Activated naive CD4-positive, alpha-beta T cell treated with Interleukin-2 at 50 U/mL for 16 hours (primary cell): ENCODE data around the gene DNAJC24.

ENCODE experiments used
- DNase-seq: peaks from one replicate; pipeline ENCODE4 v3.0.0-alpha.2; 2020

DNAJC24 gene

DNA sequence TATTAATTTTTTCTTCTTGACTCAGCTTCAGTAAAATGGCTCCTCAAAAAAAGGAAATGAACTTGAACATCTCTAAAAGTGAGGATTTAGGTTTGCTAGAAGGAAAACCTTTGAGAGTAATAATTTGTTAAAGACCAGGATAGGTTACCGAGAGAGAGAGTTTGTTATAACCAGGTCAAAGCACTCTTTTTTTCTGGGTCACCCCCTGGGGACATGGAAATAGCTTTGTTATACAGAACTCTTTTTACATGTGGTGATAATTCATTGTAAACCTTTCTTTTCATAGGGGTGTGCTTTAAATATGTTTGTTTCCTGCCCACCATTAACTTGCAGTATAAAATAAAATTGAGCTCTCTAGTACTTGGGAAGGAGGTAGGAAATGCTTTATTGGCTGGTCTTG lies 47.7 kb downstream of the DNAJC24 start:
- DNase-seq: no peak

DNA sequence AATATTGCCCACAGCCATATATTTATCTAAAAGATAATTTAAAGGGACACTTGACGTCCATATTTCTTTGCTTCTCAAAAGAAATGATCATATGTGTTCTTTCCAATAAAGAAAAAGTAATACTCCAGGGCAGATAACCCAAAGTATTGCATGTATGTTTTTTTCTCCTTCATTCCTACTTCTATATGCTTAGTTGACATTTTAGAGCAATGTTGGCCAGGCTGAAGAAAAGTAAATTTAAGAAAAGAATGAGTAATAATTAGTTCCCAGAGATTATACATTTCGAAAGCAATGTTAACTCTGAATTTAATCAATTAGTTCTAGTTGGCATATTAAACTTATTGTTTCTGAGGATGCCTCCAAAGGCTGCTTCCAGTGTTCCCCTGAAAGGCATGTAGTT lies 48.2 kb downstream of the DNAJC24 start:
- no peak for DNase-seq

DNA sequence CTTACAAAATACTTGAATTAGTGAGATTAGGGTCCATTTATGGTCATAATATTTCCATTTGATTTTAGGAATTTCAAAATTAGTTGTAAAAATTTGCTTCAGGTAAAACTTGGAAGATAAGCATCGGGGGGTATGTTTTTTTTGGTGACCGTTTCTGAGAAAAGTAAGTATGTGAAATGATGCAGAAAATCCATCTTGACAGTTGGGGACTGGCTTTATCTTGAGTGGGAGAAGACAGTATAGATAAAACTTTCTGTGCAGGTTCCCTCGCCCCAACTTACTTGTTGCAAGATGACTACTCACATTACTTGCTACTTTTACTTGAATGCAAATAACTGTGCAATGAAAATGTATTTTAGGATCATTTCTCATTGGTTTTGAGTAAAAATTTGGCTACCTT lies 49.5 kb downstream of the DNAJC24 start:
- DNase-seq: no peak

DNA sequence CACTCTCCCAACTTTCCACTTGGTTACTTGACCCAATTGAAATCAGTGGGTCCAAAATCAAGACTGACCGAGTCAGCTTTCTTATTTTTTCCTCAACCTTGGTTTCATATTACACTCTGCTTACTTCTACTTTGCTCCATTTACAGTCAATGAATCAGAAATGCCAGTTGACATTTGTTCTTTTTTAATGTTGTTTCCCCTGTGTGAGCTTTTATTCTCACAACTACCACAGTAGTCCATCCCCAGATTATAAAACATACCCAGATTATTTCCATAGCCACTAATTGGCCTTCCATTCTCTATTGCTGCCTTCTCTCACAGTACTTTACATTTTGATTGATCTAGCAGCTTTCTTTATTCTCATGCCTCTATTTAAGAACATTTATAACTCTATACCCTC lies 50.0 kb downstream of the DNAJC24 start:
- DNase-seq: no peak

DNA sequence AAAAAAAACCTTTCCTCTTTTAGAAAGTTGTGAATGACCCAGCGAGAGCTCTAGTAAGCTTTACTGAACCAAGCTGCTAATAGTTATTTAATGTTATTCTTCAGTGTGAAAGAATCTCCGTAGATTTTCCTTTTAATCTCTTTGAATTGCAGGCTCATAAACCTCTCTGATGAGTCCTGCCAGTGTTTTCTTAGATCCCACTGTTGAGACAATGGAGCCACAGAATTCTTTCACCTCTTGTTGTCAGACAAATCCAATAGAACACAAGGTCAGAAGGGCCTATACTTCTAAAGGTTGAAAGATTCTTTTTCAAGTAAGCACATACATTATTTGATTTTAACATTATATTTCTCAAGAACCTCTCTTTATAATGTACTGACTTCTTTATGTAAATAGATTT lies 52.2 kb downstream of the DNAJC24 start:
- DNase-seq: no peak

DNA sequence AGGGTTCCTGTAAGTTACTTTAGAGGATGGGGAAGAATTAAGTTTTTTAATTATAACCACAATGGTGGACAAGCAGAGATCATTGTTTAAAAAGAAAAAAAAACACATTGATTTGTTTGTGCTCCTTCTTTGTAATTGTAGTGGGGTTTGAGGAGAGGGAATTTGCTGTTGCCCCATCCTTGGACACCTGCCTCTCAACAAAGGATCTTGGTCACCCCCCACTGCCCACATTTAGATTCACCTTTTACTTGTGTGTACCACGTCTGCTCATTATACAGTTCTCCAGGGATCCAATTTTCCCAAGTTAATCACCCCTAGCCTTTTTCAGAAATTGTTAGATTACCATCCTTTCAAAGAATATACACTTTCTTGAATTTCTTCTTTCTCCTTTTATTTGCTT lies 53.0 kb downstream of the DNAJC24 start:
- DNase-seq: no peak

DNA sequence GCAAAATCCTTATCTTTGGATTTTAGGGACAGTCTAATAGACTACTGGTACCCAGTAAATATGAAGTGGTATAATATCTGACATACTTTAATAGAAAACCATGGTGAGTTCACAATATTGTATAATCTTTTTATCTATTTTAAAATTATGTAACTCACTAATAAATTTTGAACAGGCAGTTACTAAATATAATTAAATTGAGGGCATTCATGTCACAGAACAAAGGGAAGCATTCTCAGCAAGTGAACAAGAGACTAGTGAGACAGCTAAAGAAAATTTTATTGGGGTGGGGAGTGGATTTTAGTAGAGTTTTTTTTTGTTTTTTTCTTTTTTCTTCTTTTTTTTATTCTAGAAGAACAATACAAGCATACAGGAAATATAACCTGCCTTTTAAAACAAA lies 55.0 kb downstream of the DNAJC24 start:
- no peak for DNase-seq

DNA sequence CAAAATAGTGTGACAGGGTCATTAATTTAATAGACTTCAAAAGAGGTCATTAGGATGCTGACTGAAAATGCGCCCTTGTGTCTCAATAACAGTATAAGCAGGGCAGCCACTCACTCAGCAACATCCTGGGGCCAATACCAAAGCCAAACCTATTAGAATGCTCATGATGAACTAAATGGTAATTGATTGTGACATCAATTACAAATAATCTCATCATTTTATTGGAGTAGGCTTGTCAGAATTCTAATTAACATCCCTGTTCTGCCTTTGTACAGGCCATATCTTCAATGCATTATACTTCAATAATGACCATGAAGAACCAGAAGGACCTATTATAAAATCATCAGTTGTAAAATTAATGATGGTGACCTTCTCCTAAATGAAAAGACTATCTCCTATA lies 64.2 kb downstream of the DNAJC24 start:
- DNase-seq: no peak

DNA sequence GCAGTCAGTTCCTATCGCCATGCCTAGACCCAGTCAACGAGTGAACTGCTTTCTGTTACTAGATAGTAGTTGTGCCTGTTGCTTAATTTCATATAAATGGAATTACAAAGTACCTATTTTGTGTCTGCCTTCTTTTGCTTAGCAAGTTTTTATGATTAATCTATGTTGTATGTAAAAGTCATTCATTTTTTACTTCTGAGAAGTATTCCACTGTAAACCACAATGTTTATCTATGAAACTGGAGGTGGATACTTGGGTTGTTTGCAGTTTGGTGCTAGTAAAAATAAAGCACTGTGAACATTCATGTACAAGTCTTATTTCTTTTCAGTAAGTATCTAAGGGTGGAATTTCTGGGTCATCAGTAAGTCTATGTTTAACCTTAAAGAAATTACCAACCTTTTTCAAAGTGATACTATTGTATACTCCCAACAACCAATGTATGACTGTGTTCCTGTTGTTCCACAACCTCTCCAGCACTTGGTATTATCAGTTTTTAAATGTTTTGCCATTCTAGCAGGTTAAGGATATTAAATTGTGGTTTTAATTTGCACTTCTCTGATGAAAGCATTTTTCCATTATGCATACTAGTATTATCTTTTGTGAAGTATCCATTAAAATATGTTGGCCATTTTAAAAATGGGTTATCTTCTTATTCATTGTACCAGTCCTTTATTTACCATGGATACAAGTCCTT lies 68.2 kb downstream of the DNAJC24 start:
- no peak for DNase-seq

DNA sequence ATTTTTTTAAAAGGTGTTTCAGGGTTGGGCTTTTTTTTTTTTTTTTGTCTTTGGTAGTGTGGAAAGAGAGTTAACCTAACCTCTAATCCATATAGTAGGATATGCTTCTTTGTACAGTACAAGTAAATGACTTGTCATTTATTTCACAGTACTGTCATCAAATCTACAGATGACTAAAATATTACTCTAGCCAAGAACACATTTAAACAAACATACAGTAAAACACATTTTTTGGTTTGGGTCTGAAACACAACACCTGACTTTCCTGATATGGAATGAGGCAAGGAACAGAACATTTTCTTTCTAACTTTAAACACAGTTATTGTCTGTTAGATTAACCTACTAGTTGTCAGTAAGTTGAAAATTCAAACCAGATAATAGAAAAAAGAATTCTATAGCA lies 71.6 kb downstream of the DNAJC24 start:
- DNase-seq: no peak

DNA sequence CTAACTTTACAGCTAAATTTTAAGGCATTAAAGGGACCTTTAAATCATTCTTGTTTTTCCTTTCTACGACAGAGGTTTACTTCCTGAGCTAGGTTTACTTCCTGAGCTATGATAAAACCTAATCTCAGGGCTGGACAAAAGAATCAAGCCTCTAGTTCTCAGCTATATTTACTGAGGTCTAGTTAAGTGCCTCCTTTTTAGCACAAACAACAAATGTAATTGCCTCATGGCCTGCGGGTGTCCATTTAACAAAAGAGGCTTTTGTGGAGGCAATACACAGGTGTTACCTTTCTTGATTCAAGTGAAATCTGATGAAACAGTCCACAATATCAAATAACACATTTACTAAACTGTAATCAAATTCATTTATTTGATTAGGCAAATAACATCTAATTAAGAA lies 72.4 kb downstream of the DNAJC24 start:
- no peak for DNase-seq

DNA sequence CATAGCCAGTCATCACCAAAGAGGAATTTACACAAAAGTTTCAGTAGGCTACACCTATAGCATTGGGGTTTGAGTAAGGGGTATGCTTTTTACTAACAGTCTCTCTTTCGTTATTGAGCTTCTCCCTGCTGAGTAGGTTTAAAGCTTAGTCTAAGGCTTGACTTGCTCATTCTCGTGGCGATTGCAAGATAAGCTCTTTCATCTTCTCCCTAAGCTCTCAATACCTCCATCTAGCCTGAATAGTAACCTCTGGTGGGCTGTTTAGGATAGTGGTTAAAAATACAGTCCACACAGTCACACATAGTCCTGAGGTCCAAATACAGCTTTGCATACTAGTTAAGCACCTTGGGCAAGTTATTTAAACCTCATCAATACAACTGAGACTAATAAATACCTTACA lies 74.1 kb downstream of the DNAJC24 start:
- DNase-seq: no peak

DNA sequence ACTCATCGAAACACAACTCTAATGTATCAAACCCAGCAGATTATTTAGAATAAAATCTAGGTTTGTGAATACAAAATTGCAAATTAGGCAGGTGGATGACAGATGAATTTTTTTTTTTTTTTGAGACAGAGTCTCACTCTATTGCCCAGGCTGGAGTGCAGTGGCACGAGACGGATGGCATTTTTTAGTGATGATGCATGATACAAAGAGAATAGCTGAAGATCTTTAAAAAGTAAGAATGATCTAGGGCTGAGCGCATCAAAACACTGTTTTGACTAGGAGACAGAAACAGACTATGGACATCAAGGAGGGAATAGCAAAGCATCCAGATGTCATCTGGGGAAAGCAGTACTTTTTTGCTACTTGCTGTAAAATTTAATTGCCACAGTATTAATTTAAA lies 76.0 kb downstream of the DNAJC24 start:
- no peak for DNase-seq

DNA sequence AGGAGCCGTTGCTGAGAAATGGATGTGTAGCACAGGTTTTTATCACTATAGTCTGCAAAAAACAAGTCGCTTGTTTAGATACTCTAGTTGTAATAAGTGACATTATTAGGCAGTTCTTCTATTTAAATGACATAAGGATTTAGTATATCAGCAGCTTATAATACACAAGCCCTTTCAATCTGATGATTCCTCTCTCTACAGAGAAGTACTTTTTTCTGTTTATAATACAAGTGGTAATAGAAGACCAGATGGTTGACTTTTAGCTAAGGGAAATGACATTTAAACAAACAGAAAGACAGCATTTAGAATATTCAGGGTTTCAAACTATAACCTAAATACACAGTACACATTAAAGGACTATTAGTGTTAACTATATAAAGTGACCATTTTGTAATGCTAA lies 79.4 kb downstream of the DNAJC24 start:
- DNase-seq: no peak

DNA sequence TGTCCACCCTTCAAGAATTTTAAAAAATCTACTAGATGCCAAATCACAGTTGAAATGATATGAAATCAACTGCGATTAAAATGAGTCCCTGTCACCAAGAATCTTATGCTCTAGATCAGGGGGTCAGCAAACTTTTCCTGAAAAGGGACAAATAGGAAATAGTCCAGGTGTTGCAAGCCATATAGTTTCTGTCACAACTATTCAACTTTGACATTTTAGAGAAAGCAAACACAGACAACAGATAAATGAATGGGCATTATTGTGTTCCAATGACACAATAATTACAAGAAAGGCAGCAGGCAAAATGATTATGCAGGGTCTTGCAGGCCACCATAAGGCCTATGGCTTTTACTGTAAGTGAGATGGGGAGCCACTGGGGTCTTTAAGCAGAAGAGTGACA lies 81.2 kb downstream of the DNAJC24 start:
- DNase-seq: no peak

DNA sequence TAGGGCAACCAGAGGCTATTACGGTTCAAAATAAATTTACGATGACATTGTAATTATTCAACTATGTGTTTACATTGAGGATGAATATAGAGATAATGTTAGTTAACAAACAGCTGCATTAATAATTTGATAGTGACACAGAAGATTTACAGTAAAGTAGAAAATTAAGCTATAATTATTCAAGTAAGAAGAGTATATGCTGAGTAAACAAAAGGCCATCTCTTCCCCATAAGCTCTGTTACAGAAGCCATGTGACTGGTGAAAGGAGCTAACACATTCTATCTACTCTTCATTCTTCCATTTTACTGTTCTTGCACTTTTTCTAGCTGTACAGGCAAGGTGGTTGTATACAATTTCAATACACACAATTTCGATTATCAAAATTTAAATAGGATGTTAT lies 85.5 kb downstream of the DNAJC24 start:
- DNase-seq: no peak

DNA sequence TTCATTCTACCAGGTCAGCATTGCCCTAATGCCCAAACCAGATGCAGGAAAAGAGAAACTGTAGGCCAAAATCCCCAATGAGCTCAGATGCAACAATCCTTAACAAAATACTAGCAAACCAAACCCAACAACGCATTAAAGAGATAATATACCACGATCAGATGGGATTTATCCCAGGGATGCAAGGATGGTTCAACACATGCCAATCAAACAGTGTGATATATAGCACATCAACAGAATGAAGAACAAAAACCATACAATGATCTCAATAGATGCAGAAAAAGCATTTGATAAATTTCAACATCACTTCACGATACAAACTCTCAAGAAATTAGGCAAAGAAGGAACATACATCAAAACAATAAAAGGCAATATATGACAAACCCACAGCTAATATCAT lies 94.8 kb downstream of the DNAJC24 start:
- no peak for DNase-seq

DNA sequence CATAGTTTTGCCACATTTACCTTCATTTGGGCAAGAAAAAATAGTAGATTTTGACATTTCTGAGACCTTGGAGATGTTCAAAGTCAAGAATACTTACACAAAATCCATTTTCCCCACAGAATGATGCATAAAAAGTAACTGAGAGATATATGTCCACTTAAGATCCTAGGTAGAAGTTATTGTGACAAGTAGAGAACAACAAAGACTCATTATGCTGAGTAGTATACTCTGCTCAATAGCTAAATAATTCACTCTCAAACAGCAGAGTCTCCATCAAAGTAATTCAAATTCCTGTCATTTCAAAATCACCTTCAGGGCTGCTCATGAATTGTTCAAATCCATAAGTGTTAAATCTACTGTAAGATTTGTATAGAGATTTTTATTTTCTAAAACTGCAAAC lies 104.4 kb downstream of the DNAJC24 start:
- no peak for DNase-seq

DNA sequence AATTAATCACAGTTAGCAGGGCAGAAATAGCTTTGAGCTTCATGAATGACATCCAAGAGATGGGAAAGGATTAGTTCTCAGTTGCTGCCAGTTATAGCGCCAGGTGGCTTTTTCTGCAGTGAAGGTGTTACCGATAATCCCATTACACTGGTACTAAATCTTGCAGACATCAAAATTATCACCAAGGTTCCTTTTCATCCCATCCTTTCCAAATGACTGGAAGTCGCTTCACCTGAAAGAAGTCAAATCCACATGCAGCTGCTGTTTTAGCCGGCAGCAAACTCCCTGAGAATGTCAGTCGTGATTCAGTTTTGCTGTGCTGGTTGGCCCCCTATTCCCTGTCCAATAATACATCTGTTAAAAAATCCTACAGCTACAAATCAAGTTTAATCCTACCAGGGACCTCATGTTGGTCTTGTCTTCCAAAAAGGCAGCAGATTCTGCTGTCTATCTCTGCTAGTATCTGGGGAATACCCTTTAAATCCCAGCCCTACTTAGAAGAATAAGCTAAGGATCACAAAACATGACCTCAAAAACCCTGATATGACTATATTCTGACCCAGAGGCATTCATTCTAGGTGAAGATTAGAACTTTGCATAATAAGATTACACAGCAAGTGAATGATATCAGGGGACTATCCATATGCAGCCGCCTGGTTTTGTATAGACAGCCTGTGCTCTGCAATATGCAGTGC lies 108.0 kb downstream of the DNAJC24 start:
- DNase-seq: no peak

DNA sequence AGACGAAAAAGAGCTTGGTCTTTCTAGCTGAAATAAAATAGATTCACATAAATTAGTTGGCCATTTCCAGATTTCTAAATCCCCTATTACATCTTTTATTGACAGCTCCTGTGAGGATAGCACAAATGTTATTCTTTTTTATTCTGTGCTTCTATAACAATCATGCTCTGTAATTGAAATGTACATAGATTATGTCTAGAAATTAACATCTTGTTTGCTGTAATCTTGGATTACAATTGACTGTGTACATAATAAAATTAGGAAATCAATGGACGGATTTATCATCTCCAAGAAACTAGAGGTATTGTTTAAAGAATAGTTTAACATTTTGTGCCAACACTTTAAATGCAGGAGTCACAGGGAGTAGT lies 108.5 kb downstream of the DNAJC24 start:
- no peak for DNase-seq

DNA sequence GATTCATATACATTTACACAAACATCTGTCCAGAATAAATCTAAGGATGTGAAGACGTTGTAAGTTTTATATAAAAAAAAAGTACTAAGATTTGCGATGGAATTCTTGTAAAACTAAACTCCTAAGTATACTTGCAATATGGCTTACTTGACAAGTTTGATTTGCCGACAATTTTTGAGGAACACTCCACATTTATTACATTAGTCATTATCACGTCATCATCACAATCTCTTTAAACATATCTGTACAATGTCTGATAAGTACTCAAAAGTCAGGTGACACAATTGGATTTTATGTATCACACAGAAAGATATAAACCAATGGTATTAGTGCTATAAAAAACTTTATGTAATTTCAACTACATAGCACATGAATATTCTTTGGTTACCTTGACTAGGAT lies 109.4 kb downstream of the DNAJC24 start:
- DNase-seq: no peak

DNA sequence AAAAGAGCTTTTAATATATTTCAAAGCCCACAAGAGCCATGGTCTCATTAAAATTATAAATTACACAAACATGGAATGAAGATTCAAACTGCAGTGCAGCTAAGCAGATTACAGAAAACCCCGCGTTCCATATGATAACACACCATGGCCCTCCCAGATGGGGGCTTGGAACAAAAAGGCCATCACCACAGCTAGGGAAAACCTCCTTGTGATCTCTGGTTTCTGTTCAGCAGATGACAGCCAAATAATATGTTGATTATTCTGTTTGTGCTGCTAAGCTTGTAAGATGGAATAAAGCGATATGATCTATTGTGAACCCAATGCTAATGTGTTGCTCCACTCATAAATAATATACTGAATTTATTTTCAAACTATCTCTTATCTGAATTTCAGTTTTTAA lies 111.3 kb downstream of the DNAJC24 start:
- no peak for DNase-seq
